Measurements from ENCODE around the gene COL18A1. TPM values are rescaled to one million over a fixed set of nuclear protein-coding genes. Genes with fewer than 3 reads are reported as not detected.

COL18A1 gene
- total and polyA plus RNA-seq, 10 donors = 35.0 to 208 (median 86.4) TPM

GRCh38 chr21:45472445-45473365 lies 67.7 kb downstream of the COL18A1 start:
- H3K27ac ChIP-seq = peak overlapping the region in 4 of 8 donors; percentile 8 to 76 (median 41)
- peaks cover 0 to 37% (median 9%) of the 10 kb centered on the region in 6 donors for H3K36me3 ChIP-seq
- no peak for DNase-seq
- no peaks in the 10 kb centered on the region for H3K9me3 ChIP-seq
- TF ChIP-seq POLR2A (IDR thresholded peaks at IDR 0.05) = no peak
- TF ChIP-seq POLR2AphosphoS5 (IDR thresholded peaks at IDR 0.05) = no peak
- TF ChIP-seq CTCF (IDR thresholded peaks at IDR 0.05 in 8 of 11, conservative IDR thresholded peaks at IDR 0.05 in 3 of 11) = no peak
- H3K27me3 ChIP-seq (replicated peaks in 1 of 7) = no peaks in the 10 kb centered on the region
- H3K4me1 ChIP-seq = peaks cover 3 to 52% (median 23%) of the 10 kb centered on the region in 6 donors
- WGBS, 5 donors = 82 to 96% (median 84%) methylated on average over 22 to 42 of the region's 42 CpGs
- H3K4me3 ChIP-seq = no peak overlapping the region
- intact Hi-C loops (cut with DNase I; ENCODE audit: low total_unique reads) = no loop called here

GRCh38 chr21:45473496-45474322 lies 68.7 kb downstream of the COL18A1 start:
- DNase-seq = no peak
- Histone ChIP-seq H3K9me3 (no peaks in the 10 kb centered on the region), H3K27me3 (replicated peaks in 1 of 7) (no peaks in the 10 kb centered on the region), H3K4me1 (peaks cover 8 to 59% (median 34%) of the 10 kb centered on the region in 6 donors), H3K4me3 (no peak overlapping the region), H3K36me3 (peaks cover 0 to 32% (median 9%) of the 10 kb centered on the region in 6 donors), H3K27ac (no peak overlapping the region)
- no peak for TF ChIP-seq CTCF (IDR thresholded peaks at IDR 0.05 in 8 of 11, conservative IDR thresholded peaks at IDR 0.05 in 3 of 11)
- no peak for TF ChIP-seq POLR2AphosphoS5 (IDR thresholded peaks at IDR 0.05)
- TF ChIP-seq POLR2A (IDR thresholded peaks at IDR 0.05) = no peak
- 82 to 89% (median 85%) methylated on average over 21 to 24 of the region's 24 CpGs for WGBS, 5 donors
- intact Hi-C loops (cut with DNase I; ENCODE audit: low total_unique reads) = no loop called here

- intact Hi-C loops (cut with DNase I; ENCODE audit: low total_unique reads) = no loop called here
- WGBS, 5 donors = 93 to 99% (median 95%) methylated on average over 18 of the region's 18 CpGs
- Histone ChIP-seq H3K27ac (no peak overlapping the region), H3K4me3 (no peak overlapping the region), H3K4me1 (peaks cover 14 to 66% (median 38%) of the 10 kb centered on the region in 6 donors), H3K36me3 (peaks cover 0 to 26% (median 9%) of the 10 kb centered on the region in 6 donors), H3K27me3 (replicated peaks in 1 of 7) (no peaks in the 10 kb centered on the region), H3K9me3 (no peaks in the 10 kb centered on the region)
- DNase-seq = no peak
- TF ChIP-seq POLR2A (IDR thresholded peaks at IDR 0.05) (no peak), POLR2AphosphoS5 (IDR thresholded peaks at IDR 0.05) (no peak), CTCF (IDR thresholded peaks at IDR 0.05 in 8 of 11, conservative IDR thresholded peaks at IDR 0.05 in 3 of 11) (no peak)
These were observed 69.5 kb downstream of the COL18A1 start for GRCh38 chr21:45474323-45474950.

Measured in spleen (tissue), 11 donors.